ENCODE measurements around the gene DTL. TPM values are rescaled to one million over a fixed set of nuclear protein-coding genes. Genes with fewer than 3 reads are reported as not detected.
A peak's percentile ranks its signal among the peaks of the same experiment; 100 is the strongest.

Gene DTL
- total and polyA plus RNA-seq, 2 of the 13 experiments (the other 11 are each of a cell fraction or from before 2014, with no cell fraction given) = 10.4 to 32.8 TPM

DNA sequence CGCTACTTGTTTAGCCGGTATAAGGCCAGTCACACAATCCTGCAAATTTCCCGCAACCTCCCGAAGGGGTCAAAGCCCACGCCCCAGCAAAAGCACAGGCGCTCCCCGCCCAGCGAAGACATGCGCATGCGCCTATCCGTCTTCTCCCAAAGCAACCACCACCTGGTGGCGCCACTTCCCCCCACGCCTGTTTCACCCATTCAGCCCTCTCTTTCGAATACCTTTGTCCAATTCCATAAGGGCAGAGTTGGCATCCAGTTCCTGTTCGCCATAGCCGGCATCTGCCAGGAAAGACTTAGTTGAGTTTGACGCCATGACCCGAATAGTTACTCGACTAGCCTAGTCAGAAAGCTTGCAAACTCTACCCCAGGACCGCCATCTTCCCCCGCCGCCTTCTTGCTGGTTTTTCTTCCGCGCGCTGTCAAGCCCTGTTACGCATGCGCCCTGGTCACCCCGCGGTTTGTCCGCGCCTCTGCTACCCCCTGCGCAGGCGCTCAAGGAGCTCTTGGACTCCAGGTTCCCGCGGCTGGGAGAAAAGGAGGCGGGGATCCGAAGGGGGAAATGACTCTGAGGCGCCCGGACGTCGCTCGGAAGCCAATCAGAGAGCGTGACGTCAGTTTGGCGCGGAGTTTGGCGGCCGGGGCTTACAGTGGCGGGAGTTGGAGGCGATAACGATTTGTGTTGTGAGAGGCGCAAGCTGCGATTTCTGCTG, at the start of gene DTL, which contains the start of gene INTS7 (continued):
- TF ChIP-seq, protein P1, sequence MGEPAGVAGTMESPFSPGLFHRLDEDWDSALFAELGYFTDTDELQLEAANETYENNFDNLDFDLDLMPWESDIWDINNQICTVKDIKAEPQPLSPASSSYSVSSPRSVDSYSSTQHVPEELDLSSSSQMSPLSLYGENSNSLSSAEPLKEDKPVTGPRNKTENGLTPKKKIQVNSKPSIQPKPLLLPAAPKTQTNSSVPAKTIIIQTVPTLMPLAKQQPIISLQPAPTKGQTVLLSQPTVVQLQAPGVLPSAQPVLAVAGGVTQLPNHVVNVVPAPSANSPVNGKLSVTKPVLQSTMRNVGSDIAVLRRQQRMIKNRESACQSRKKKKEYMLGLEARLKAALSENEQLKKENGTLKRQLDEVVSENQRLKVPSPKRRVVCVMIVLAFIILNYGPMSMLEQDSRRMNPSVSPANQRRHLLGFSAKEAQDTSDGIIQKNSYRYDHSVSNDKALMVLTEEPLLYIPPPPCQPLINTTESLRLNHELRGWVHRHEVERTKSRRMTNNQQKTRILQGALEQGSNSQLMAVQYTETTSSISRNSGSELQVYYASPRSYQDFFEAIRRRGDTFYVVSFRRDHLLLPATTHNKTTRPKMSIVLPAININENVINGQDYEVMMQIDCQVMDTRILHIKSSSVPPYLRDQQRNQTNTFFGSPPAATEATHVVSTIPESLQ (CRISPR knock-in tag; conservative IDR thresholded peaks at IDR 0.05) = 0 out of 2 replicates have a peak, but pooled peaks have one; percentile 63
- TF ChIP-seq MEIS2 (CRISPR knock-in tag; IDR thresholded peaks at IDR 0.05) (no peak), RARG (CRISPR knock-in tag; IDR thresholded peaks at IDR 0.05; ENCODE audit: low read depth) (no peak), USF2 (IDR thresholded peaks at IDR 0.05; ENCODE audit: low read depth, low read length) (no peak), USF2 (CRISPR knock-in tag; IDR thresholded peaks at IDR 0.05; ENCODE audit: borderline replicate concordance) (peak; percentile 31; the same call in 1 of the 2 replicates), NR2F6 (IDR thresholded peaks at IDR 0.05) (peak; percentile 46; the same call in 1 of the 2 replicates), NR2F6 (CRISPR knock-in tag; IDR thresholded peaks at IDR 0.05) (peak; percentile 77), ZNF12 (CRISPR knock-in tag; IDR thresholded peaks at IDR 0.05) (peak; percentile 93), AGO1 (IDR thresholded peaks at IDR 0.05; ENCODE audit: low read depth, low read length, poor library complexity, severe bottlenecking) (peak; percentile 86), ZNF44 (CRISPR knock-in tag; IDR thresholded peaks at IDR 0.05) (peak; percentile 67; the same call in 1 of the 2 replicates), IRF2 (CRISPR knock-in tag; IDR thresholded peaks at IDR 0.05) (peak; percentile 47; the same call in 1 of the 2 replicates), SATB2 (CRISPR knock-in tag; IDR thresholded peaks at IDR 0.05) (no peak), TEAD2 (CRISPR knock-in tag; IDR thresholded peaks at IDR 0.05) (no peak), MIER3 (CRISPR knock-in tag; IDR thresholded peaks at IDR 0.05; ENCODE audit: borderline replicate concordance) (peak; percentile 64)
- TF ChIP-seq, protein P2, sequence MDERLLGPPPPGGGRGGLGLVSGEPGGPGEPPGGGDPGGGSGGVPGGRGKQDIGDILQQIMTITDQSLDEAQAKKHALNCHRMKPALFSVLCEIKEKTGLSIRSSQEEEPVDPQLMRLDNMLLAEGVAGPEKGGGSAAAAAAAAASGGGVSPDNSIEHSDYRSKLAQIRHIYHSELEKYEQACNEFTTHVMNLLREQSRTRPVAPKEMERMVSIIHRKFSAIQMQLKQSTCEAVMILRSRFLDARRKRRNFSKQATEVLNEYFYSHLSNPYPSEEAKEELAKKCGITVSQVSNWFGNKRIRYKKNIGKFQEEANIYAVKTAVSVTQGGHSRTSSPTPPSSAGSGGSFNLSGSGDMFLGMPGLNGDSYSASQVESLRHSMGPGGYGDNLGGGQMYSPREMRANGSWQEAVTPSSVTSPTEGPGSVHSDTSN (CRISPR knock-in tag; IDR thresholded peaks at IDR 0.05) = no peak
- TF ChIP-seq, protein P3, sequence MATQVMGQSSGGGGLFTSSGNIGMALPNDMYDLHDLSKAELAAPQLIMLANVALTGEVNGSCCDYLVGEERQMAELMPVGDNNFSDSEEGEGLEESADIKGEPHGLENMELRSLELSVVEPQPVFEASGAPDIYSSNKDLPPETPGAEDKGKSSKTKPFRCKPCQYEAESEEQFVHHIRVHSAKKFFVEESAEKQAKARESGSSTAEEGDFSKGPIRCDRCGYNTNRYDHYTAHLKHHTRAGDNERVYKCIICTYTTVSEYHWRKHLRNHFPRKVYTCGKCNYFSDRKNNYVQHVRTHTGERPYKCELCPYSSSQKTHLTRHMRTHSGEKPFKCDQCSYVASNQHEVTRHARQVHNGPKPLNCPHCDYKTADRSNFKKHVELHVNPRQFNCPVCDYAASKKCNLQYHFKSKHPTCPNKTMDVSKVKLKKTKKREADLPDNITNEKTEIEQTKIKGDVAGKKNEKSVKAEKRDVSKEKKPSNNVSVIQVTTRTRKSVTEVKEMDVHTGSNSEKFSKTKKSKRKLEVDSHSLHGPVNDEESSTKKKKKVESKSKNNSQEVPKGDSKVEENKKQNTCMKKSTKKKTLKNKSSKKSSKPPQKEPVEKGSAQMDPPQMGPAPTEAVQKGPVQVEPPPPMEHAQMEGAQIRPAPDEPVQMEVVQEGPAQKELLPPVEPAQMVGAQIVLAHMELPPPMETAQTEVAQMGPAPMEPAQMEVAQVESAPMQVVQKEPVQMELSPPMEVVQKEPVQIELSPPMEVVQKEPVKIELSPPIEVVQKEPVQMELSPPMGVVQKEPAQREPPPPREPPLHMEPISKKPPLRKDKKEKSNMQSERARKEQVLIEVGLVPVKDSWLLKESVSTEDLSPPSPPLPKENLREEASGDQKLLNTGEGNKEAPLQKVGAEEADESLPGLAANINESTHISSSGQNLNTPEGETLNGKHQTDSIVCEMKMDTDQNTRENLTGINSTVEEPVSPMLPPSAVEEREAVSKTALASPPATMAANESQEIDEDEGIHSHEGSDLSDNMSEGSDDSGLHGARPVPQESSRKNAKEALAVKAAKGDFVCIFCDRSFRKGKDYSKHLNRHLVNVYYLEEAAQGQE (IDR thresholded peaks at IDR 0.05; ENCODE audit: borderline replicate concordance in 1 of 2, low read depth in 1 of 2, low read length in 2 of 2) = no peak
- TF ChIP-seq, protein P4, sequence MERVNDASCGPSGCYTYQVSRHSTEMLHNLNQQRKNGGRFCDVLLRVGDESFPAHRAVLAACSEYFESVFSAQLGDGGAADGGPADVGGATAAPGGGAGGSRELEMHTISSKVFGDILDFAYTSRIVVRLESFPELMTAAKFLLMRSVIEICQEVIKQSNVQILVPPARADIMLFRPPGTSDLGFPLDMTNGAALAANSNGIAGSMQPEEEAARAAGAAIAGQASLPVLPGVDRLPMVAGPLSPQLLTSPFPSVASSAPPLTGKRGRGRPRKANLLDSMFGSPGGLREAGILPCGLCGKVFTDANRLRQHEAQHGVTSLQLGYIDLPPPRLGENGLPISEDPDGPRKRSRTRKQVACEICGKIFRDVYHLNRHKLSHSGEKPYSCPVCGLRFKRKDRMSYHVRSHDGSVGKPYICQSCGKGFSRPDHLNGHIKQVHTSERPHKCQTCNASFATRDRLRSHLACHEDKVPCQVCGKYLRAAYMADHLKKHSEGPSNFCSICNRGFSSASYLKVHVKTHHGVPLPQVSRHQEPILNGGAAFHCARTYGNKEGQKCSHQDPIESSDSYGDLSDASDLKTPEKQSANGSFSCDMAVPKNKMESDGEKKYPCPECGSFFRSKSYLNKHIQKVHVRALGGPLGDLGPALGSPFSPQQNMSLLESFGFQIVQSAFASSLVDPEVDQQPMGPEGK (CRISPR knock-in tag; IDR thresholded peaks at IDR 0.05) = peak; percentile 81

Data from HepG2 (cell line).